ENCODE results near the gene HIBADH. TPM values are rescaled to one million over a fixed set of nuclear protein-coding genes. Genes with fewer than 3 reads are reported as not detected.

The HIBADH gene
- polyA plus RNA-seq, 2 of the 4 experiments (the other 2 are of a cell fraction): 49.5 to 118 TPM

DNA sequence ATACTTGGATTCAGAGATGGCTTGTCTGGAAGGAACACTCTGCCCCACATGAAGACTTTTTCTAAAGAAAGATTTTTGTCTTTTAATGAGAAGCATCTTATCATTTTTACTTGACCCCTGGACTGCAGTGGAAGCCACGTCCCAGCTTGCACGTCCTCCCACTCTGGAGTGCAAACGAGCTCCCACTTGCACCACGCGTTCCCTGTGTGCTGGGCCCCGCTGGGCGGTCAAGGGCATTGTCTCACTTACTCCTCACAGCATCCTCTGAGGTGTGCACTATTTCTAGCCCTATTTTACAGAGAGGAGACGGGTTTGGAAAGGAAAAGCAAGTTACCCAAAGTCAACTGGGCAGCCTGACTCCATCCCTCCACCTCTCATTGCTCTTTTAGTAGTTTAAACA, 175.2 kb downstream of the HIBADH start (continued):
- TF ChIP-seq ZNF302 (CRISPR knock-in tag; IDR thresholded peaks at IDR 0.05) (no peak), HMGXB4 (CRISPR knock-in tag; IDR thresholded peaks at IDR 0.05; ENCODE audit: borderline replicate concordance) (no peak)

- Histone ChIP-seq H3K4me1 (no peaks in the 10 kb centered on the region), H3K4me2 (no peak overlapping the region), H3K27ac (no peak overlapping the region), H3K4me3 (no peak overlapping the region), H3K9me3 (no peaks in the 10 kb centered on the region)
- ATAC-seq: no peak
- 49% methylated on average over 2 of the region's 2 CpGs for WGBS (ENCODE audit: missing lambda C conversion rate)
- ChIA-PET CTCF (no interaction called here), POLR2A (no interaction called here)
- no peak for DNase-seq (ENCODE audit: low read depth in 1 of 2, low spot score in 1 of 2)
- no peak for FAIRE-seq
- TF ChIP-seq ZSCAN20 (CRISPR knock-in tag; IDR thresholded peaks at IDR 0.05) (no peak), MAFK (IDR thresholded peaks at IDR 0.05; ENCODE audit: partially characterized antibody) (no peak), FOSL2 (IDR thresholded peaks at IDR 0.05) (no peak), FOSL2 (CRISPR knock-in tag; IDR thresholded peaks at IDR 0.05) (no peak), CBX2 (IDR thresholded peaks at IDR 0.05; ENCODE audit: borderline replicate concordance, low read depth) (no peak), FOXS1 (CRISPR knock-in tag; IDR thresholded peaks at IDR 0.05) (no peak), FOSB (CRISPR knock-in tag; IDR thresholded peaks at IDR 0.05) (no peak), SMC3 (IDR thresholded peaks at IDR 0.05) (no peak), JUNB (IDR thresholded peaks at IDR 0.05) (no peak), SREBF2 (IDR thresholded peaks at IDR 0.05) (no peak), ZFP36 (IDR thresholded peaks at IDR 0.05; ENCODE audit: borderline replicate concordance, partially characterized antibody) (no peak), TP53 (CRISPR knock-in tag; IDR thresholded peaks at IDR 0.05) (no peak), ESRRA (IDR thresholded peaks at IDR 0.05; ENCODE audit: borderline replicate concordance, low read length) (no peak)
- TF ChIP-seq, protein P1, sequence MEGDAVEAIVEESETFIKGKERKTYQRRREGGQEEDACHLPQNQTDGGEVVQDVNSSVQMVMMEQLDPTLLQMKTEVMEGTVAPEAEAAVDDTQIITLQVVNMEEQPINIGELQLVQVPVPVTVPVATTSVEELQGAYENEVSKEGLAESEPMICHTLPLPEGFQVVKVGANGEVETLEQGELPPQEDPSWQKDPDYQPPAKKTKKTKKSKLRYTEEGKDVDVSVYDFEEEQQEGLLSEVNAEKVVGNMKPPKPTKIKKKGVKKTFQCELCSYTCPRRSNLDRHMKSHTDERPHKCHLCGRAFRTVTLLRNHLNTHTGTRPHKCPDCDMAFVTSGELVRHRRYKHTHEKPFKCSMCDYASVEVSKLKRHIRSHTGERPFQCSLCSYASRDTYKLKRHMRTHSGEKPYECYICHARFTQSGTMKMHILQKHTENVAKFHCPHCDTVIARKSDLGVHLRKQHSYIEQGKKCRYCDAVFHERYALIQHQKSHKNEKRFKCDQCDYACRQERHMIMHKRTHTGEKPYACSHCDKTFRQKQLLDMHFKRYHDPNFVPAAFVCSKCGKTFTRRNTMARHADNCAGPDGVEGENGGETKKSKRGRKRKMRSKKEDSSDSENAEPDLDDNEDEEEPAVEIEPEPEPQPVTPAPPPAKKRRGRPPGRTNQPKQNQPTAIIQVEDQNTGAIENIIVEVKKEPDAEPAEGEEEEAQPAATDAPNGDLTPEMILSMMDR (IDR thresholded peaks at IDR 0.05): no peak
- TF ChIP-seq, protein P2, sequence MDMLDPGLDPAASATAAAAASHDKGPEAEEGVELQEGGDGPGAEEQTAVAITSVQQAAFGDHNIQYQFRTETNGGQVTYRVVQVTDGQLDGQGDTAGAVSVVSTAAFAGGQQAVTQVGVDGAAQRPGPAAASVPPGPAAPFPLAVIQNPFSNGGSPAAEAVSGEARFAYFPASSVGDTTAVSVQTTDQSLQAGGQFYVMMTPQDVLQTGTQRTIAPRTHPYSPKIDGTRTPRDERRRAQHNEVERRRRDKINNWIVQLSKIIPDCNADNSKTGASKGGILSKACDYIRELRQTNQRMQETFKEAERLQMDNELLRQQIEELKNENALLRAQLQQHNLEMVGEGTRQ (IDR thresholded peaks at IDR 0.05): no peak
Observed at GRCh38 chr7:27484451-27484850, 178.2 kb downstream of the HIBADH start.

DNA sequence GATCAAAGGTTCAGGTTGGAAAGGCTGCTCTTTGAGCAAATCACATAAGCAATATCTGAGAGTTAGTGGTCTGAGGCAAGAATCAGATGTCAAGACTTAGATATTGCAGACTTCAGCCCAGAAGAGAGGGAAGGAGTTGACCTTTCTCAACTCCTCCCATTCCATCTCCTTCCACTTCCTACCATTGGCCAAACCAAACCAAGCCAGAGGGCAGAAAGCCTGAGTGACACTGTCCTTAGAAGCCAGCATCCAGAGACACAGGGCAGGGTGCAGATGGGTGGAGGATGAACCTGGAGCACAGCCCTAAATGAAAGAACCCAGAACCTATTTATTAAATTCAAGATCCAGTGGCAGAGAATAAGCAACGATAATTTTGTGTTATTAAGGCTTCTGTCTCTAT, 180.5 kb downstream of the HIBADH start:
- ATAC-seq: peak in 1 of 2 experiments; percentile 38; a peak in 2 of 6 replicates
- H3K4me1 ChIP-seq: no peaks in the 10 kb centered on the region
- no peak for TF ChIP-seq RCOR1 (IDR thresholded peaks at IDR 0.05; ENCODE audit: low read depth, low read length)
- H3K4me3 ChIP-seq: no peak overlapping the region
- no peaks in the 10 kb centered on the region for H3K9me3 ChIP-seq
- 53% methylated on average over 1 of the region's 1 CpG for WGBS (ENCODE audit: missing lambda C conversion rate)
- H3K4me2 ChIP-seq: no peak overlapping the region
- ChIA-PET CTCF (interaction anchor here (1.1 kb wide), 1 partner anchor 13 kb away, joined by 3 read pairs; no protein-coding TSS in a partner anchor), POLR2A (no interaction called here)
- DNase-seq (ENCODE audit: low read depth in 1 of 2, low spot score in 1 of 2): no peak
- H3K27ac ChIP-seq: no peak overlapping the region
- FAIRE-seq: no peak

- Histone ChIP-seq H3K4me3 (no peak overlapping the region), H3K4me1 (no peaks in the 10 kb centered on the region), H3K27ac (no peak overlapping the region), H3K4me2 (no peak overlapping the region), H3K9me3 (no peaks in the 10 kb centered on the region)
- no peak for DNase-seq (ENCODE audit: low read depth in 1 of 2, low spot score in 1 of 2)
- no peak for FAIRE-seq
- no peak for TF ChIP-seq CHD2 (IDR thresholded peaks at IDR 0.05; ENCODE audit: low read length, partially characterized antibody)
- TF ChIP-seq HEYL (CRISPR knock-in tag; IDR thresholded peaks at IDR 0.05): no peak
- no peak for TF ChIP-seq FOXS1 (CRISPR knock-in tag; IDR thresholded peaks at IDR 0.05)
- TF ChIP-seq RAD21 (conservative IDR thresholded peaks at IDR 0.05 in 1 of 2, IDR thresholded peaks at IDR 0.05 in 1 of 2): no peak
- TF ChIP-seq, protein P3, sequence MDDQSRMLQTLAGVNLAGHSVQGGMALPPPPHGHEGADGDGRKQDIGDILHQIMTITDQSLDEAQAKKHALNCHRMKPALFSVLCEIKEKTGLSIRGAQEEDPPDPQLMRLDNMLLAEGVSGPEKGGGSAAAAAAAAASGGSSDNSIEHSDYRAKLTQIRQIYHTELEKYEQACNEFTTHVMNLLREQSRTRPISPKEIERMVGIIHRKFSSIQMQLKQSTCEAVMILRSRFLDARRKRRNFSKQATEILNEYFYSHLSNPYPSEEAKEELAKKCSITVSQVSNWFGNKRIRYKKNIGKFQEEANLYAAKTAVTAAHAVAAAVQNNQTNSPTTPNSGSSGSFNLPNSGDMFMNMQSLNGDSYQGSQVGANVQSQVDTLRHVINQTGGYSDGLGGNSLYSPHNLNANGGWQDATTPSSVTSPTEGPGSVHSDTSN (IDR thresholded peaks at IDR 0.05): no peak
- TF ChIP-seq EP300 (IDR thresholded peaks at IDR 0.05): no peak
- TF ChIP-seq HOXB5 (CRISPR knock-in tag; IDR thresholded peaks at IDR 0.05): no peak
- TF ChIP-seq, protein P4, sequence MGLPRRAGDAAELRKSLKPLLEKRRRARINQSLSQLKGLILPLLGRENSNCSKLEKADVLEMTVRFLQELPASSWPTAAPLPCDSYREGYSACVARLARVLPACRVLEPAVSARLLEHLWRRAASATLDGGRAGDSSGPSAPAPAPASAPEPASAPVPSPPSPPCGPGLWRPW (IDR thresholded peaks at IDR 0.05): no peak
- no peak for TF ChIP-seq POLR2A (IDR thresholded peaks at IDR 0.05; ENCODE audit: low read length)
- TF ChIP-seq HDAC2 (IDR thresholded peaks at IDR 0.05): no peak
- no peak for TF ChIP-seq CBX2 (IDR thresholded peaks at IDR 0.05; ENCODE audit: borderline replicate concordance, low read depth)
- ChIA-PET CTCF (interaction anchor here (1.1 to 1.2 kb wide), 2 partner anchors 8 to 542 kb away, joined by 3 read pairs; no protein-coding TSS in a partner anchor), POLR2A (no interaction called here)
- no peak for ATAC-seq
Observed at GRCh38 chr7:27478556-27478955, 184.1 kb downstream of the HIBADH start.

Data from A549 (cell line).